ENCODE results near the gene SNRNP200.

DNA sequence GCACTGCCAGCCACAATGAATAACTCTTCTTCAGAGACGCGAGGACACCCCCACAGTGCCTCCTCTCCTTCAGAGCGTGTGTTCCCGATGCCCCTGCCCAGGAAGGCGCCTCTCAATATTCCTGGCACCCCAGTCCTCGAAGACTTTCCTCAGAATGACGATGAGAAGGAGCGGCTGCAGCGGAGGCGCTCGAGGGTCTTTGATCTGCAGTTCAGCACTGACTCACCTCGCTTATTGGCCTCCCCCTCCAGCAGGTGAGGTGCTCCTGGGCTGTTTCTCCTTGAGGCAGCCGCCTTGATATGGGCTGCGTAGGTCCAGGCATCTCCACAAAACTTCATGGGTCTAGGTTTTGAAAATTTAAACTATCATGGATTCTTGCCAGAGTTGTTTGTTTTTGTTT is 36.3 kb upstream of the SNRNP200 start:
- TF ChIP-seq, protein P1, sequence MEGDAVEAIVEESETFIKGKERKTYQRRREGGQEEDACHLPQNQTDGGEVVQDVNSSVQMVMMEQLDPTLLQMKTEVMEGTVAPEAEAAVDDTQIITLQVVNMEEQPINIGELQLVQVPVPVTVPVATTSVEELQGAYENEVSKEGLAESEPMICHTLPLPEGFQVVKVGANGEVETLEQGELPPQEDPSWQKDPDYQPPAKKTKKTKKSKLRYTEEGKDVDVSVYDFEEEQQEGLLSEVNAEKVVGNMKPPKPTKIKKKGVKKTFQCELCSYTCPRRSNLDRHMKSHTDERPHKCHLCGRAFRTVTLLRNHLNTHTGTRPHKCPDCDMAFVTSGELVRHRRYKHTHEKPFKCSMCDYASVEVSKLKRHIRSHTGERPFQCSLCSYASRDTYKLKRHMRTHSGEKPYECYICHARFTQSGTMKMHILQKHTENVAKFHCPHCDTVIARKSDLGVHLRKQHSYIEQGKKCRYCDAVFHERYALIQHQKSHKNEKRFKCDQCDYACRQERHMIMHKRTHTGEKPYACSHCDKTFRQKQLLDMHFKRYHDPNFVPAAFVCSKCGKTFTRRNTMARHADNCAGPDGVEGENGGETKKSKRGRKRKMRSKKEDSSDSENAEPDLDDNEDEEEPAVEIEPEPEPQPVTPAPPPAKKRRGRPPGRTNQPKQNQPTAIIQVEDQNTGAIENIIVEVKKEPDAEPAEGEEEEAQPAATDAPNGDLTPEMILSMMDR (IDR thresholded peaks at IDR 0.05): no peak
- no peak for TF ChIP-seq POLR2A (IDR thresholded peaks at IDR 0.05)
